ENCODE data around the gene KCNMA1.

Gene KCNMA1

DNA sequence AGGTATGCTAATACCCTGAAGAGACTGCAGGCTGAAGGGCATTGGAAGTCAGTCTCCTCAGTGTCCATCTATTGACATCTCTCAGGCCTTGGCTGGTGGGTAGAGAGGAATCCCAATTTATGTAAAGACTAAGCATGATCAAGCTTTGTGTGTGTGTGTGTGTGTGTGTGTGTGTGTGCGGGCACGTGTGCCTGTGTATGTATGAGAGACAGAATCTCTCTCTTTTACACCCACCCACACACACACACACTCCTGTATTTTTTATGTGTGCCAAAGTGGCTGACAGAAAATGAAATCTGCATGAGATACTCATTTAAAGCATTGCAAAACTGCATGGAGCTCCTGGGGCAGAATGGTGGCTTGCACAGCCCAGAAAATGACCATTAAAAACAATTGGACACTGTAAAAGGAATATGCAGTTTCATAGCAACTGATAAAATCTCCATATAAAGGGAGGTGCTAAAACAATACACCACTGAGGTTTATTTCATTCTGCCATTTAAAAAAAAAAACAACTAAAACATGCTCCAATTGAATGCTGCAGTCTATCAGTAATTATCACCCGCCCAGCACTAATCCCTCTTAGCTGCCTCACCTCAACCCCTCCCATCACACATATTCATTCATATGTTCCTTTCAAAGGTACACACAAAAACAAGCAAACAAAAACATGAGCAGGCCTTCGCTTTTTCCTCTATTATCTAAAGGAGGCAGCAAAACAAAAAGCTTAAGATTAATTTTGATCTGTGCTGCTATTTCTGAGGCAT is 385.0 kb downstream of the KCNMA1 start:
- DNase-seq = no peak

DNA sequence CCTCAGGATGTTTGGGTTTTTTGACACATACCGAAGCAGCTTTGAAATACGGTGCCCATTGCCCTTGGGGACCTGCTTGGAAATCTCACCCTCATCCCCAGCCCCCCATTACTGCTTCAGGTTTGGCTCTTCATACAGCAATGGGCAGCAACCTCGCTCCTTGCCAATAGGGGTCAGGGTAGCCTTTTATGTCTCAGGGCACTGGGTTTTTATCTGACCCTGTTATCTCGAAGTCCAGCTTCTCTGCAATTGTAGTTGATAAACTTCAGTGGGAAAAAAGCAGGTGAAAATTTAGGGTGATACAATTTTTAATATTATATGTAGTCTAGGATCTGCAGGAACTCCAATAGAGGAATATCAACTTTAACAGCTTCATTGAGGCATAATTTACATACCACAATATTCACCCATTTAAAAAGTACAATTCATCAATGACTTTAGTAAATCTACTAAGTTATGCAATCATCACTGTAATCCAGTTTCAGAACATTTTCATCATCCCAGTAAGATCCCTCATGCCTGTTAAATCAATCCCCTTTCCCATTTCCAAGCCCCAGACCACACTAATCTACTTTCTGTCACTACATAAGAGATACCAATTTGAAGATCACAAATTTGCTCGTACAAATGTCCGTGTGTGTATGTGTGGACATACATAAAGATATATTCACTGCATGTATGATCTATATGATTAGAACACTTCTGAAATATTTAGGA is 386.2 kb downstream of the KCNMA1 start:
- no peak for DNase-seq

DNA sequence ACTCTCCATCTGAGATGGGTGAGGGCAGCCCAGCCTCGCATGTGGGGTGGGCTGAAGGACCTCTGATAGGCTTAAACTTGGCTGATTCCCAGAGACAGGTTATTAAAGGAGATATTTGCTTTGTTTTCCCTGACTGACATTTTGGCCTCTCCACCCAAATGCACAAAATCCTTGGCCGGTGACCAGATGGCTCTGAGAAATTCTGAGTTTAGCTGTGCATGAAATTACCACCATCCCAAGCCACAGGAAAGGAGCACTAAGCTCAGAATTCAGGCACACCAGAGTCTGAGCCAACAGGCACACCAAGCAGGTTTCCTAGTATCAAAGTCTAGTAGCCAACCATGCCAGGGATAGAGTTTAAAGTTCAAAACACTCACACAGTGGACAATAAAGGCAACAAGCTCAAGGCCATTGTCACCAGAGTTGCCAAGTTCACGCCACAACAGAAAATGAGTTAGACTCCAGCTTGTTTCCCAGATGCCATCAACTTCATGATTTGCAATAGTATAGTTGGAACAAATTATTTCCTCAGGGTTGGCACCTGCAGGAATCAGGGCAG is 387.6 kb downstream of the KCNMA1 start:
- peak; percentile 73 to 78 for DNase-seq

DNA sequence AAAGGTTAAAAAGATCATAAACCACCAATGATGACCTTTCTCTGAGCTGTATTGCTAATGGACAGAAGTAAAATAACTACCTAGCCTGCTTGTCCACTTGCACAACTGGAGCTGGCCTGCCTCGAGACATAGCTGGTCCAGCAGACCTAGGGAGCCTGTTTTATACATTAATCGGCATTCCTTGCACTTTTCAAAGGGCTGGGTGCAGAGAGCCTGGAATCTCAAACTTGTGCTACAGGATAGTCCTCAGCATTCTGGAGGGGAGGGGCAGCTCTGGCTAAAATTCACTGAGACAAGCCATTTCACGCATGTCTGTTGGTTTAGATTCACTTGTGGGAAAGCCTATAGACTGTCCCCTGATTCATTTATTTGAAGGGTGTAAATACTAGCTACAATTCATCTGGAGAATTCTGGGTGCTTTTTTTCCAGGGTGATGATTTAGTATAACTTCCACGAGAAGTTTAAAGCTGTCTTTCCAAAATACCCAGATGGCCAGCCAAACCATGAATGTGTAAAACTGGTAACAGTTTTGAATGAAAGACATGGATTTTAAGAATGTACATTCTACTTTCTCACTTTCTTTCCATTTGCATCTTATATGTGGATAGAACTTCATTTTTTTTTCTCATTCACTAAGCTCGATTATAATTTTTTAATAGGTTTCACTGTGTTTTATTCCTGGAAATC is 389.4 kb downstream of the KCNMA1 start:
- DNase-seq = no peak

DNA sequence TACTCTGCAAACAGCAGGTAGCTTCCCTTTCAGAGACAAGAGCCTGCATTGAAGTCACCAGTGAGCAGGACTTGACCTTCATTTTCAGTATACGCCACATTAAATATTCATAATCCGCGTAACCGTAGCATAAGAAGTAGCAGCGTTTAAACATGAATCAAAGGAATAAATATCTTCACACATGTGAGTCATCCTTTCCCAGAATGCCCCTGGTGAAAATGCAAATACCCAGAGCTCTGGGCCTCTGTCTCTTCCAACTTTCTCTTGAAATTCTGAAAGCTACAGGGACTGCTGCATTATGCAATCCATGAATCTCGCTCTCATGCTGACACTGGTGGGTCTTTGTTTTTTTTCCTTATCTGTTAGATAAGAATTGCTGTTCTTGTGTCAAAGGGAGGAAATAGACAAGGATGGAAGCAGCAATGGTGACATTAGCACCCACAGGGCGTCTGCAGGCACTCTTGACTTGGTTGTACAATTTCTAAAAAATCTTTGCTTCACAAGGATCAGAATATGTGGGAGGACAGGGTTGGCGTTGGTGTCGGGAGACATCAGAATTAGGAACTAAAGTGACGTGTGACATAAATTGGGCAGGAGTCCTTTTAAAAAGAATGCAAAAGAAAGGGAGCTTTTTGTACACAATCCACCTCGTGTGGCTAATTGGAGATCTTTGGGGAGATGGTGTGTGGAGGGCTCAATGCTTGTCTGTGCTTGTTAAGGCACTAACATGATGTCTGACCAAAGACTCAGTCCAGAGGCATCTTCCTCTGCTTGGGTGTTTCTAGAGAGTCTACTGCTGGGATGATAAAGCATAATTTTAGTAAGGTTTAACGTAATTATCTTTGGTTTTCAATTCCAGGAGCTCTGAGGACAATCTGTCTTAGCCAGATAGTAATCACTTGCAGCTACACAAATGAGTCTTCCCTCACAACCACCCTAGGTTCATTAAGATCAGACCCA is 390.3 kb downstream of the KCNMA1 start:
- no peak for DNase-seq

DNA sequence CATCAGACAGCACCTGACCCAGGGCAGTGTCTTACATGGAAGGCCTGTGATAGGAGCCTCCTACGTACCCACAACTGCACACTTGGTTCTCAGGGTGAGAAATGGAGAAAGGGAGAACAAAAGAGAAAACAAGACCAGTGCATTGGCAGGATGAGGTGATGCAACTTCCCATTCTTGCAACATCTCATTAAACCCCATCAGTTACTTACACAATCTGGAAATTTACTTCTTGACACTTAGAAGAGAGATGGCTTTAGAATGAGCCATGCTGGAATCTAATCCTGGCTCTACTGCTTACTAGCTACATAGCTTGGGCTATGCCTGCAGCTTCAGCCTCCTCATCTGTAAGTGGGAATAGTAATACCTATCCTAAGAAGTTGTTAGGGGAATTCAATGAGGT is 391.7 kb downstream of the KCNMA1 start:
- DNase-seq = no peak

DNA sequence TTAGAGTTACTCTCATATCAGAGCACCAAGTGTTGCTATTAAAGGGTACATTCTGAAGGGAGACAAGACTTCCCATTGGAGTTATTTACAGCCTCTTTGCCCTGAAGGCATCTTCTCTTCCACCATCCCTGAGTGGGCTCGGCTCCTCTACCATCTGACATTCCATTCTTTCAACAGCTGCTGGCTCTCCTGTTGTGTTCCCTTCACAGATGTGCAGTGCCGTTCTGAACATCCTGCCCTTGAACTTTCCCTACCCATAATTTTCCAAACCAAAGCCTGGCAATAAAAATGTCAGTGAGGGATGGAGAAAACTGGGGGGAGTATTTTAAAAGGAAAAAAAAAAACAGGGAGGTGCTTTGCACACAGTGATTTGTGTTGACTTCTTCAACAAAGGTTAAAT is 392.9 kb downstream of the KCNMA1 start:
- DNase-seq = no peak

DNA sequence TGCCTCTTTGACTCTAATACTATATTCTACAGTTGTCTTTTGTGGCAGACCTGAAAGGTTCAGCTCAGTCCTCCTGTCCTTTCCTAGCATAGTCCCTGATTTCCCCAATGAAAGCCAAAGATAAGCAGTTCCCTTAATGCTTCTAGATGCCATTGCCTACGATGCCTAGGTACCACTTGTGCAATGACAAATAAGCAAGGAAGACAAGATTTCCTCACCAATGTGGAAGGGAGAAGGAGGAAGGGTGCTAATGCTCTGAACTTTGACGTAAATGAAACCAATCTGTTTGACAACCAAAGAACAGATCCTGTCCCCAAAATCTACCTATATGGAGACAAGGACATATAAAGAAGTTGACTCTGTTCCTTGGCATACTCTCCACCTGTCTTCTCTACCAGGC is 393.3 kb downstream of the KCNMA1 start:
- no peak for DNase-seq

DNA sequence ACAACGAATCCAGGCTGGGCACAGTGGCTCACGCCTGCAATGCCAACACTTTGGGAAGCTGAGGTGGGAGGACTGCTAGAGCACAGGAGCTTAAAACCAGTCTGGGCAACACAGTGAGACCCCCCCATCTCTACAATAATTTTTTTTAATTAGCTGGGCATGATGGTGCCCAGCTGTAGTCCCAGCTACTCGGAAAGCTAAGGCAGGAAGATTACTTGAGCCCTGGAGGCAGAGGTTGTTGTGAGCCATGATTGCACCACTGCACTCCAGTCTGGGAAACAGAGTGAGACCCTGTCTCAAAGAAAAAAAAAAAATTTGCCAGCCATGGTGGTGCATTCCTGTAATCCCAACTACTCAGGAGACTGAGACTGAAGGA is 396.3 kb downstream of the KCNMA1 start:
- DNase-seq = no peak

DNA sequence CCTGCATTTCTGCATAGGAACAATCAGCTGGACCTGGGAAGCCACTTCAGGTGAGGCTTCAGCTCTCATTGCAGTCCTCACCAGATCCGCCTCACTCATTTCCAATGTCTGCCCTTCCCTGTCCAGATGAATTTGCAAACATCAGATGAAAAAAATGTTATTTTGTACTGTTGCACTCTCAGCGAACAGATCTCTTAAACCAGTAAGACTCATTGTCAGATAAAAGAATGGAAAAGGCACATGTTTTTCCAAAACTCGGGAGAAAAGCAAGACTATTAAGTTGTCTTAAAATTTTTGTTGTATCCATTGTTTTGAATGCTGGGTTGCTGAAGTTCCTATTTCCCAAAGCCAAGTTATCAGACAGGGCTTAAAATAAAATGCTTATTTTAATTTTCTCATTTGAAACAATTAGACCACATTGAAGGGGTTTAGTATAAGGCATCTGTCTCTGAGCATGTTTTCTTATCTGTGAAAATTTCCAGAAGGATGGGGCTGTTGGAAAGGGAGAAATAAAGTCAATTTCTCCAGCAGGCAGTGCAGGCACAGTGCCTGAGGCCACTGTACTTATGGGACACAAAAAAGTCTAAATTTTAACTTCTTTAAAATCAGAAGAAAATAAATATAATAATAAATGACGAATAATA is 396.8 kb downstream of the KCNMA1 start:
- no peak for DNase-seq

DNA sequence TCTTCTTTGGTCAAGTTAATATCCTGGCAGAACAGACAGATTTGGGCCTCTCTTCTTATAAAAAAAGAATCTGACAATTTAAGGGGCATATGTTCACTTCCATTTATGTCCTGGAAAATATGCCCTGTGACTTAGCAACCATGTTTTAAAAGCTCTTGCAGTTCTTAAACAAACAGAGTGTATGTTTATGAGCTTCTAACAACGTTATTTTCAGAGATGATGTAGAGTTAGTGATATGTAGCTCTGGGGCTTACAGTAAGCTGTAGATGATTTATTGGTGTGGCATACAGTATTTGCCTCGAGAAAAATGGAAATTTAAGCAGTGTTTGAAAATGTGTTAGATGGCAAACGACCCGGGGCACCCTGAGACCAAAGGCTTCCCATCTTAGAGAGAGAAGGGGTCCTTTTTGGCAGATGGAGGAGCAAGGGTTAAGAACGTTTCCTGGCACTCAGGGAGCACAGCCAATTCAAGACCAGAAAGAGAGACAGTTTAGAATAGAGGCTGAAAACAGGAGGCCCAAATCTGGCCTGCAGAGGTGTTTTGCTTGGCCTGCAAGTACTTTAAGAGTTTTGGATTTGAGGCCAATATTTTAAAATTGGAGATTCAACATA is 397.5 kb downstream of the KCNMA1 start:
- DNase-seq = no peak

DNA sequence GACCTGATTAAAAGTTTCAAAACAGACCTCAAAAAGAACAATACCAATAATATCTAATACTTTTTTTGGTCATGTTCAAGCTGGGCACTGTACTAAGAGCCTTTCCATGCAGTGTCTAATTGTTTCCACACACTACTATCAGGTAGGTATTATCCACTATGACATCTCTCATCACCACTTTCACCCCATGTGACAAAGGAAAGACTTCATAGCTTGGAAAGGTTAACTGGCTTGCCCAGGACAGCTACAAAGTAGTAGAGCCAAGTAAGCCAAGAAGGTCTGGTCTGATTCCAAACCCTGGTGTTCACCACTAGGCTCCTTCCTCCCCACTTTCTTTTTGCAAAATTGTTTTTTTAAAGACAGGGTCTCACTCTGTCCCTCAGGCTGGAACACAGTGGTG is 400.5 kb downstream of the KCNMA1 start:
- DNase-seq = no peak

DNA sequence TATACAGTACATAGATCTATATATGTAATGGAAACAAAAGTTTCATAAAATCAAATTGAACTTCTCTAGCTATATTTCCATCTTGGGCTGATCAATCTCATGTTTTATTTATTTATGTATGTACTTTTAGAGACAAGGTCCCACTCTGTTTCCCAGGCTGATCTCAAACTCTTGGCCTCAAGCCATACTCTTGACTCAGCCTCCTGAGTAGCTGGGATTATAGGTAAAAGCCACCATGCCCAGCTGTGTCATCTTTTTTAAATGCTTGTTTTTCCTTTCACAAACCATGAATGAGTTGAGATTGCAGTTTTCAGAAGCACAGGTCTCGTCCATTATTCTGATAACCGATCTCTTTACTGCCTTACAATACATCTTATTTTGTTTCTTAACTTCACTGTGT is 400.9 kb downstream of the KCNMA1 start:
- no peak for DNase-seq

DNA sequence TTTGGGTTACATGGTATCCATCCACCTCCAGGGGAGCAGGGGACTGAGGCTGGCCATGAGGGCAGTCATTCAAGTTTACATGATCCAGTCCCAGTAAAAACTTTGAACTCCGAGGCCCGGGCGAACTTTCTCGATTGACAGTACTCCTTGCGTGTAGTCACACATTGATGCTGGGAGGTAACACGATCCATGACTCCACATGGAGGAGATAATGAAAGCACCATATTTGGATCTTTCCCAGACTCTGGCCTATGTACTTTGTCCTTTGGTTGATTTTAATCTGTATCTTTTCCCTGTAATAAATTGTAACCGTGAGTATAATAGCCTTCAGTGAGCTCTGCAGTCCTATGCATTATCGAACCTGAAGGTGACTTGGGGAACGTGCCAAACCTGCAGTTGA is 401.6 kb downstream of the KCNMA1 start:
- no peak for DNase-seq

DNA sequence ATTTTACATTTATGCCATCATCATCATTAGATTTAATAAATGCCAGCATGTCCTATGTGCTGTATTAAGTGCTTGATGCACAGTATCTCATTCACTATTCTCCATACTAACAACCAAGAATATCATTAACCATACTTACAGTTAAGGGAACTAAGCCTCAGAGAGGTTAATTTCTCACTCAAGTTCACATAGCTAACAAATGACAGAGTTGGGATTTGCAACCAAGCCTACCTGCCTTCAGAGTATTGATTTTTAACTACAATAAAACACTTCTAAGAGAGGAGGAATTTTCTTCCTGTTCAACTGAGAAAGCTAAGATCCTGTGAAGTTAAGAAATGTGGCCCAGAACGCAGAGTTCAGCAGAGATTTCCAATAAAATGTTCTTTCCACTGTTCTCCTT is 403.0 kb downstream of the KCNMA1 start:
- no peak for DNase-seq

DNA sequence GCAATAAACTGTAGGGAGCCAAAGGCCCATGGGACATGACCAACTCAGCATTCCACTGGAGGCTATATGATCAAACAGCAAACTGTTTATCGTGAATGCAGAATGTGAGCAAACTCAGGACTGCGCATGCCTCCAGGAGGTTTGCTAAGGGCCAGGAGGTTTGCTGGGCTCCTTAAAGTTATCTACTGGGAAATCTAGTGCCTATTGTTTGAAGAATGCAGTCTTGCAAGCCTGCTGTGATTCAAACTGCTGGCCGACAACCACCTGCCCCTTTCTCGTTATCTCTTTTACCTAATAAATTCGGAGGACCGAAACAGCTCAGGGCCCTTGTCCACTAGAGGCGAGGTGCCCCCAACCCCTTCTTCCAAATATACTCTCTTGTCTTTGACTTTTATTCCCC is 404.1 kb downstream of the KCNMA1 start:
- DNase-seq = no peak

DNA sequence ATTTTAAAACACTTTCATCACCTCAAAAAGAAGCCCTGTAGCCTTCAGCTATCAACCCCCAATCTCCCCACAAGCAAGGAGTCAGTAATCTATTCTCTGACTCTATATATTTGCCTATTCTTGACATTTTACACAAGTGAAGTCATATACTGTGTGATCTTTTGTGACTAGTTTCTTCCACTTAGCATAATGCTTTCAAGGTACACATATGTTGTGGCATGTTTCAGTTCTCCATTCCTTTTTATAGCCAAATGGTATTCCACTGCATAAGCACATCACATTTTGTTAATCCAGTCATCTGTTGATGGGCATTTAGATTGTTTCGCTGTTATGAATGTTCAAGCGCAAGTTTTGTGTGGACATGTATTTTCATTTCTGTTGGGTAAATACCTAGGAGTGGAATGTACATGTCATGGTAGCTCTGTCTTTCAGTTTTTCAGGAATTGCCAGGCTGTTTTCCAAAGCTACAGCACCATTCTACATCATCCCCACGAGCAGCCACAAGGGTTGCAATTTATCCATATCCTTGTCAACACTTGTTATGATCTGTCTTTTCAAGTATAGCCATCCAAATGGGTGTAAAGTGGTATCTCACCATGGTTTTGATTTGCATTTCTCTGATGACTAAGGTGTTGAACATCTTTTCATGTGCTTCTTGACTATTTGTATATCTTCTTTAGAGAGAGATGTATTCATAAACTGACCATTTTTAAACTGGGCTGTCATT is 405.6 kb downstream of the KCNMA1 start:
- no peak for DNase-seq

DNA sequence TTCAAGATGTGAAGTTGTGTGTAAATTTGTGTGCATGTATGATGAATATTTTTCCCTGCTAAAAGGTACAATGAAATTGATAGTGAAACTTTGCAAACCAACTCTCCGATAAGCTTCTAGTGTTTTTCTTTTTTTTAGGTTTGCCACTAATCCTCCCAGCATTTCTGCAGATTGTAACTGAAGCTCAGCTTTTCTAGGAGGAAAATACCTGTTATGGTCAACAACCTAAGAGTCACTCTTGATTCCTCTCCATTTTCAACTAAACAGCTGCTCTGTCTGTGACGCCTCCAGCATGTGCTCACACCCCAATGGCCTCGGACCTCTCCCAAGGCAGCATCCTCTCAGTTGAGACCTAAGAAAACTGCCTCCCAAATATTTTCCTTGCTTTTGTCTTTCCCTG is 406.2 kb downstream of the KCNMA1 start:
- no peak for DNase-seq

DNA sequence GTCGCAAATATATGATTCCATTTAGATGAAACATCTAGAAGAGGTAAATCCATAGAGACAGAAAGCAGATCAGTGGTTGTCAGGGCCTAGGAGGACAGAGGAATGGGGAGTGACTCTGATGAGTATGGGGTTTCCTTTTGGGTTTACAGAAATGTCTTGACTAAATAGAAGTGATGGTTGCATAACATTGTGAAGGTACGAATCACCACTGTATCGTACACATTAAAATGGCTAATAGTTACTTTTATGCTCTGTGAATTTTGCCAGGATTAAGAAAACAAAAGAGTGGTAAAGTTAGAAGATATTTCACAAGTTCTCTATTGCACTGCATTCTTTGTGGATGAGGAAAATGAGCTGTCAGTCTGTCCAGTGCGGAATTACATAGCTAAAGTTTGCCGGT is 407.4 kb downstream of the KCNMA1 start:
- no peak for DNase-seq

DNA sequence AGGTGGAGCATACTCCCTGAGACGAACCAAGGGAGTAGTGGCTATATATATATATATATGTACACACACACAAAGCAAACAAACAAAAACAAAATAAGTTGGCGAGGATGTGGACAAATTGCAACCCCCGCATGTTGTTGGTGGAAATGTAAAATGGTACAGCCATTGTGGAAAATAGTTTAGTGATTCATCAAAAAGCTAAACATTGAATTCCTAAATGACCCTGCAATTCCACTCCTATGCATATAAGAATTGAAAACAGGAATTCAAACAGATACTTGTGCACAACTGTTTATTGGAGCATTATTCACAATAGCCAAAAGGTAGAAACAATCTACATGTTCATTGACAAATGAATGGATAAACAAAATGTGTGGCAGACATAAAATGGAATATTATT is 407.9 kb downstream of the KCNMA1 start:
- DNase-seq = no peak

DNA sequence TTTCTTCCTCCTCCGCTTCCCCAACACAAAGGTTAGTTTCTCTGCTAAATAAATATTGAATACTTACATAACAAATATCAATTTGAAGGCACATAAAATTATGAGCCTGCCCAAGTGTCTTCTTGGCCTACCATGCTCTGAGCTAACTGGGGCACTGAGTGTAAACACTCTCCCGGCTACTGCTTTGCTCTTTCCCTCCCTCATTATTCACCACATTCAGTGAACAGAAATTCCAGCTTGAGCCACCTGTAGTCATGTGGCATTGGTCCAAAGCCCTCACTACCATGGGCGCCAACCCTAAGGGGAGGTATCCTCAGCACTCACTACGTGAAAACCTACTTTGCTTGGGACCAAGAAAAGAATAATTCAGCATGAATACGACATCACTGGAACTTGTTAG is 409.0 kb downstream of the KCNMA1 start:
- no peak for DNase-seq
